ENCODE measurements around the gene CACNA1C.

DNA sequence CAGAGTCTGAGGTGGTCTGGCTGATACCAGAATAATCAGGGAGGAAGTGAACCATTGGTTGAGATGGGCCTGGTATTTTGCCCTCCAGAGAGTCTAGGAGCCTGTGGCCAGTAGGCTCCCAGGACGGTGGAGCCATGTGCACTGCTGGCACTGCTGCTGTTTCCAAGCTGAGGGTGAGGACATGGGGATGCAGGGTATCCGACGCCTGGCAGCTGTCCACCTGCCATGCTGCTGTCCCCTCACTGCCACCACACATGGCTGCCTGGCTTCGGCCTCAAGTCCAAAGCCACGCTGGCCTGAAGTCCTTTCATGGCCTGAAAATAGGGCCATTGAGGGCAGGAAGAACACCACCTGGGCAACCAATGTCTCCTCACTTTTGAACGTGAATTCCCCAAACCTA, 8.6 kb downstream of the CACNA1C start:
- TF ChIP-seq, protein P1, sequence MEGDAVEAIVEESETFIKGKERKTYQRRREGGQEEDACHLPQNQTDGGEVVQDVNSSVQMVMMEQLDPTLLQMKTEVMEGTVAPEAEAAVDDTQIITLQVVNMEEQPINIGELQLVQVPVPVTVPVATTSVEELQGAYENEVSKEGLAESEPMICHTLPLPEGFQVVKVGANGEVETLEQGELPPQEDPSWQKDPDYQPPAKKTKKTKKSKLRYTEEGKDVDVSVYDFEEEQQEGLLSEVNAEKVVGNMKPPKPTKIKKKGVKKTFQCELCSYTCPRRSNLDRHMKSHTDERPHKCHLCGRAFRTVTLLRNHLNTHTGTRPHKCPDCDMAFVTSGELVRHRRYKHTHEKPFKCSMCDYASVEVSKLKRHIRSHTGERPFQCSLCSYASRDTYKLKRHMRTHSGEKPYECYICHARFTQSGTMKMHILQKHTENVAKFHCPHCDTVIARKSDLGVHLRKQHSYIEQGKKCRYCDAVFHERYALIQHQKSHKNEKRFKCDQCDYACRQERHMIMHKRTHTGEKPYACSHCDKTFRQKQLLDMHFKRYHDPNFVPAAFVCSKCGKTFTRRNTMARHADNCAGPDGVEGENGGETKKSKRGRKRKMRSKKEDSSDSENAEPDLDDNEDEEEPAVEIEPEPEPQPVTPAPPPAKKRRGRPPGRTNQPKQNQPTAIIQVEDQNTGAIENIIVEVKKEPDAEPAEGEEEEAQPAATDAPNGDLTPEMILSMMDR (IDR thresholded peaks at IDR 0.05), result no peak
- TF ChIP-seq POLR2AphosphoS5 (IDR thresholded peaks at IDR 0.05) (no peak), POLR2A (IDR thresholded peaks at IDR 0.05; ENCODE audit: low read depth) (no peak)
